Duodenal mucosa (tissue), 2 donors: ENCODE results near the gene C6orf58.
"Not testable (repeated sequence)": the region's sequence is repeated elsewhere in the genome, so short reads cannot be mapped to it uniquely, and the experiment has no call there.

Experiments
- H3K27ac ChIP-seq: one replicate; pipeline ENCODE4 v1.7.0; 2013; ENCODE audit warnings: low read depth, low read length
- H3K27me3 ChIP-seq, 2 donors: one replicate each; pipeline ENCODE4 v1.7.0; 2013; ENCODE audit warnings: low read length in 2 of 2, control low read depth in 1 of 2; ENCODE audit not compliant: insufficient read depth in 2 of 2, control insufficient read depth in 1 of 2
- H3K36me3 ChIP-seq, 2 donors: one replicate each; pipeline ENCODE4 v1.7.0; 2013; ENCODE audit warnings: low read length in 2 of 2, control low read depth in 1 of 2; ENCODE audit not compliant: insufficient read depth in 2 of 2, control insufficient read depth in 1 of 2
- H3K4me1 ChIP-seq, 2 donors: one replicate each; pipeline ENCODE4 v1.7.0; 2013; ENCODE audit warnings: low read length in 2 of 2, control low read depth in 1 of 2; ENCODE audit not compliant: insufficient read depth in 2 of 2, control insufficient read depth in 1 of 2
- H3K4me3 ChIP-seq, 2 donors: one replicate each; pipeline ENCODE4 v1.7.0; 2013; ENCODE audit warnings: low read length in 2 of 2, low read depth in 1 of 2
- H3K9ac ChIP-seq, 2 donors: one replicate each; pipeline ENCODE4 v1.7.0; 2013; ENCODE audit warnings: low read length in 2 of 2, low read depth in 1 of 2
- H3K9me3 ChIP-seq, 2 donors: one replicate each; pipeline ENCODE4 v1.7.0; 2013; ENCODE audit warnings: low read length in 2 of 2, control low read depth in 1 of 2; ENCODE audit not compliant: control insufficient read depth in 1 of 2

The C6orf58 gene

GRCh38 chr6:127587875-127588274 is 10.9 kb downstream of the C6orf58 start:
- H3K27ac ChIP-seq, result no peak overlapping the region
- H3K4me3 ChIP-seq, result no peak overlapping the region
- no peak overlapping the region for H3K9ac ChIP-seq
- no peaks in the 10 kb centered on the region for H3K9me3 ChIP-seq
- no peaks in the 10 kb centered on the region for H3K4me1 ChIP-seq
- H3K27me3 ChIP-seq, result no peaks in the 10 kb centered on the region
- no peaks in the 10 kb centered on the region for H3K36me3 ChIP-seq

- H3K36me3 ChIP-seq, result no peaks in the 10 kb centered on the region
- H3K4me1 ChIP-seq, result no peaks in the 10 kb centered on the region
- no peak overlapping the region for H3K27ac ChIP-seq
- no peaks in the 10 kb centered on the region for H3K27me3 ChIP-seq
- no peak overlapping the region for H3K9ac ChIP-seq
- H3K4me3 ChIP-seq, result no peak overlapping the region
- no peaks in the 10 kb centered on the region for H3K9me3 ChIP-seq
Measured at GRCh38 chr6:127589135-127589534, 12.2 kb downstream of the C6orf58 start.

- no peaks in the 10 kb centered on the region for H3K9me3 ChIP-seq
- no peaks in the 10 kb centered on the region for H3K4me1 ChIP-seq
- H3K27ac ChIP-seq, result no peak overlapping the region
- H3K36me3 ChIP-seq, result no peaks in the 10 kb centered on the region
- no peaks in the 10 kb centered on the region for H3K27me3 ChIP-seq
- H3K9ac ChIP-seq, result no peak overlapping the region
- H3K4me3 ChIP-seq, result no peak overlapping the region
Measured at GRCh38 chr6:127590344-127590743, 13.4 kb downstream of the C6orf58 start.

- no peak overlapping the region for H3K9ac ChIP-seq
- H3K4me3 ChIP-seq, result no peak overlapping the region
- no peaks in the 10 kb centered on the region for H3K27me3 ChIP-seq
- no peaks in the 10 kb centered on the region for H3K9me3 ChIP-seq
- H3K36me3 ChIP-seq, result no peaks in the 10 kb centered on the region
- no peak overlapping the region for H3K27ac ChIP-seq
- no peaks in the 10 kb centered on the region for H3K4me1 ChIP-seq
Measured at GRCh38 chr6:127592964-127593363, 16.0 kb downstream of the C6orf58 start.

- not testable (repeated sequence) for H3K9ac ChIP-seq, H3K36me3 ChIP-seq, H3K4me3 ChIP-seq, H3K4me1 ChIP-seq, H3K27ac ChIP-seq, H3K27me3 ChIP-seq, H3K9me3 ChIP-seq
Measured at GRCh38 chr6:127593456-127593855, 16.5 kb downstream of the C6orf58 start.

GRCh38 chr6:127606131-127606562 is 29.2 kb downstream of the C6orf58 start:
- H3K36me3 ChIP-seq, result no peaks in the 10 kb centered on the region
- no peaks in the 10 kb centered on the region for H3K9me3 ChIP-seq
- H3K27me3 ChIP-seq, result no peaks in the 10 kb centered on the region
- no peak overlapping the region for H3K9ac ChIP-seq
- H3K4me1 ChIP-seq, result no peaks in the 10 kb centered on the region
- H3K27ac ChIP-seq, result no peak overlapping the region
- no peak overlapping the region for H3K4me3 ChIP-seq

GRCh38 chr6:127608554-127609270 is 31.7 kb downstream of the C6orf58 start:
- Histone ChIP-seq H3K9ac (no peak overlapping the region), H3K4me1 (no peaks in the 10 kb centered on the region), H3K36me3 (no peaks in the 10 kb centered on the region), H3K27ac (no peak overlapping the region), H3K9me3 (no peaks in the 10 kb centered on the region), H3K27me3 (no peaks in the 10 kb centered on the region), H3K4me3 (no peak overlapping the region)

GRCh38 chr6:127618729-127619128 is 41.8 kb downstream of the C6orf58 start:
- Histone ChIP-seq H3K27me3 (no peaks in the 10 kb centered on the region), H3K36me3 (no peaks in the 10 kb centered on the region), H3K4me1 (no peaks in the 10 kb centered on the region), H3K9ac (no peak overlapping the region), H3K9me3 (no peaks in the 10 kb centered on the region), H3K27ac (no peak overlapping the region), H3K4me3 (no peak overlapping the region)

- no peaks in the 10 kb centered on the region for H3K4me1 ChIP-seq
- H3K27ac ChIP-seq, result no peak overlapping the region
- no peak overlapping the region for H3K4me3 ChIP-seq
- no peaks in the 10 kb centered on the region for H3K9me3 ChIP-seq
- no peaks in the 10 kb centered on the region for H3K27me3 ChIP-seq
- no peaks in the 10 kb centered on the region for H3K36me3 ChIP-seq
- no peak overlapping the region for H3K9ac ChIP-seq
Measured at GRCh38 chr6:127630800-127631199, 53.8 kb downstream of the C6orf58 start.

GRCh38 chr6:127634178-127634577 is 57.2 kb downstream of the C6orf58 start:
- Histone ChIP-seq H3K4me1 (no peaks in the 10 kb centered on the region), H3K9ac (no peak overlapping the region), H3K27ac (no peak overlapping the region), H3K36me3 (no peaks in the 10 kb centered on the region), H3K4me3 (no peak overlapping the region), H3K27me3 (no peaks in the 10 kb centered on the region), H3K9me3 (no peaks in the 10 kb centered on the region)

GRCh38 chr6:127635091-127635490 is 58.1 kb downstream of the C6orf58 start:
- no peaks in the 10 kb centered on the region for H3K27me3 ChIP-seq
- H3K9ac ChIP-seq, result no peak overlapping the region
- H3K36me3 ChIP-seq, result no peaks in the 10 kb centered on the region
- H3K4me3 ChIP-seq, result no peak overlapping the region
- no peak overlapping the region for H3K27ac ChIP-seq
- H3K4me1 ChIP-seq, result no peaks in the 10 kb centered on the region
- H3K9me3 ChIP-seq, result no peaks in the 10 kb centered on the region
